Vagina (tissue), 2 donors: ENCODE data around the gene DNAH2. TPM values are rescaled to one million over a fixed set of nuclear protein-coding genes. Genes with fewer than 3 reads are reported as not detected.

Experiments
- DNase-seq, 2 donors: peaks; one replicate each; pipeline ENCODE4 v3.0.0-alpha.2; 2017; ENCODE audit errors: extremely low spot score in 2 of 2
- H3K27ac ChIP-seq: fragments of 200-600 bp; sonication (generic); one replicate; pipeline ENCODE4 v1.5.1; 2019
- H3K27me3 ChIP-seq: fragments of 200-600 bp; sonication (generic); one replicate; pipeline ENCODE4 v1.5.1; 2019
- H3K36me3 ChIP-seq, 2 donors: fragments of 200-600 bp; sonication (generic); one replicate each; pipeline ENCODE4 v1.5.1; 2017 to 2019
- H3K4me1 ChIP-seq: fragments of 200-600 bp; sonication (generic); one replicate; pipeline ENCODE4 v1.5.1; 2019
- H3K4me3 ChIP-seq, 2 donors: fragments of 200-600 bp; sonication (generic); 1 replicate in 1 of 2; 2 replicates in 1 of 2; pipeline ENCODE4 v1.5.1; 2016 to 2019
- H3K9me3 ChIP-seq: fragments of 200-600 bp; sonication (generic); one replicate; pipeline ENCODE4 v1.5.1; 2019
- POLR2A ChIP-seq, 2 donors: fragments of 450-650 bp; IDR thresholded peaks; one replicate each; pipeline ENCODE4 v1.6.1; 2017; ENCODE audit warnings: antibody characterized with exemption in 2 of 2, mild to moderate bottlenecking in 2 of 2, moderate library complexity in 2 of 2
- POLR2AphosphoS5 ChIP-seq, 2 donors: sonication (generic); formaldehyde crosslinking; IDR thresholded peaks; one replicate each; pipeline ENCODE4 v1.9.0; 2017; ENCODE audit warnings: antibody characterized with exemption in 2 of 2, mild to moderate bottlenecking in 2 of 2, low read depth in 1 of 2; ENCODE audit not compliant: insufficient read depth in 1 of 2
- intact Hi-C: fragments of 100-400 bp; cut with DNase I; formaldehyde crosslinking; loops from one replicate; pipeline ENCODE4 v1.15.1; 2023
- total RNA-seq: library from RNA; depleted of rRNA; stranded (reverse); fragments of >200 nt; gene quantifications from one replicate; pipeline ENCODE4 v1.2.3, GENCODE V29; 2016
- TF ChIP-seq, protein P1 (sequence below), 3 experiments: fragments of 450-650 bp in 2 of 3; fragments of 200-600 bp in 1 of 3; sonication (generic) in 1 of 3; IDR thresholded peaks; one replicate each; pipeline ENCODE4 v1.5.1; 2017 to 2019; ENCODE audit warnings: antibody characterized with exemption in 3 of 3, mild to moderate bottlenecking in 2 of 3, moderate library complexity in 2 of 3

Gene DNAH2
- total RNA-seq, 1 donor from 2014 or later: 0.49 TPM

DNA sequence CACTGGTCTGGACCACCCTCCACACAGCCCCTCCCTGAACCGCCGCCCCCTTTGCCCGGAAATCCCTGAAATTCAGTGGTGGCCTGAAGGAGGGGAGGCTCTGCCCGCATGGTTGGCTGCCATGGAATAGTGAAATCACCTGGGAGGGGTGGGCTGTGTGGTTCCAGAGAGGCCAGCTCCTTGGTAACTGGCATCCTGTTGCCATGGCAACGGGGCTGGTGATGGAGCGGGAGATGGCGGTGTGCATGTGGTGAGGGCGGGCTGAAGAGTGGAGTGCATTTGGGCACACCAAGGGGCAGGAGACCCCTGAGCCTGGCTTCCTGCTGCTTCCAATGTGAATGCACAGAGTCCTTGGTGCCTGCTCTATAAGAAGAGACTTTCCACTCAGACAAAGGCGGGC lies 10.1 kb upstream of the DNAH2 start:
- DNase-seq: no peak
- H3K27me3 ChIP-seq: peaks cover 6% of the 10 kb centered on the region
- H3K9me3 ChIP-seq: no peaks in the 10 kb centered on the region
- peaks cover 0 to 2% of the 10 kb centered on the region in 2 donors for H3K36me3 ChIP-seq
- no peak overlapping the region for H3K27ac ChIP-seq
- H3K4me1 ChIP-seq: peaks cover 24% of the 10 kb centered on the region
- intact Hi-C loops: no loop called here
- TF ChIP-seq POLR2A (IDR thresholded peaks at IDR 0.05): no peak
- TF ChIP-seq, protein P1, sequence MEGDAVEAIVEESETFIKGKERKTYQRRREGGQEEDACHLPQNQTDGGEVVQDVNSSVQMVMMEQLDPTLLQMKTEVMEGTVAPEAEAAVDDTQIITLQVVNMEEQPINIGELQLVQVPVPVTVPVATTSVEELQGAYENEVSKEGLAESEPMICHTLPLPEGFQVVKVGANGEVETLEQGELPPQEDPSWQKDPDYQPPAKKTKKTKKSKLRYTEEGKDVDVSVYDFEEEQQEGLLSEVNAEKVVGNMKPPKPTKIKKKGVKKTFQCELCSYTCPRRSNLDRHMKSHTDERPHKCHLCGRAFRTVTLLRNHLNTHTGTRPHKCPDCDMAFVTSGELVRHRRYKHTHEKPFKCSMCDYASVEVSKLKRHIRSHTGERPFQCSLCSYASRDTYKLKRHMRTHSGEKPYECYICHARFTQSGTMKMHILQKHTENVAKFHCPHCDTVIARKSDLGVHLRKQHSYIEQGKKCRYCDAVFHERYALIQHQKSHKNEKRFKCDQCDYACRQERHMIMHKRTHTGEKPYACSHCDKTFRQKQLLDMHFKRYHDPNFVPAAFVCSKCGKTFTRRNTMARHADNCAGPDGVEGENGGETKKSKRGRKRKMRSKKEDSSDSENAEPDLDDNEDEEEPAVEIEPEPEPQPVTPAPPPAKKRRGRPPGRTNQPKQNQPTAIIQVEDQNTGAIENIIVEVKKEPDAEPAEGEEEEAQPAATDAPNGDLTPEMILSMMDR (IDR thresholded peaks at IDR 0.05): no peak
- H3K4me3 ChIP-seq: no peak overlapping the region

DNA sequence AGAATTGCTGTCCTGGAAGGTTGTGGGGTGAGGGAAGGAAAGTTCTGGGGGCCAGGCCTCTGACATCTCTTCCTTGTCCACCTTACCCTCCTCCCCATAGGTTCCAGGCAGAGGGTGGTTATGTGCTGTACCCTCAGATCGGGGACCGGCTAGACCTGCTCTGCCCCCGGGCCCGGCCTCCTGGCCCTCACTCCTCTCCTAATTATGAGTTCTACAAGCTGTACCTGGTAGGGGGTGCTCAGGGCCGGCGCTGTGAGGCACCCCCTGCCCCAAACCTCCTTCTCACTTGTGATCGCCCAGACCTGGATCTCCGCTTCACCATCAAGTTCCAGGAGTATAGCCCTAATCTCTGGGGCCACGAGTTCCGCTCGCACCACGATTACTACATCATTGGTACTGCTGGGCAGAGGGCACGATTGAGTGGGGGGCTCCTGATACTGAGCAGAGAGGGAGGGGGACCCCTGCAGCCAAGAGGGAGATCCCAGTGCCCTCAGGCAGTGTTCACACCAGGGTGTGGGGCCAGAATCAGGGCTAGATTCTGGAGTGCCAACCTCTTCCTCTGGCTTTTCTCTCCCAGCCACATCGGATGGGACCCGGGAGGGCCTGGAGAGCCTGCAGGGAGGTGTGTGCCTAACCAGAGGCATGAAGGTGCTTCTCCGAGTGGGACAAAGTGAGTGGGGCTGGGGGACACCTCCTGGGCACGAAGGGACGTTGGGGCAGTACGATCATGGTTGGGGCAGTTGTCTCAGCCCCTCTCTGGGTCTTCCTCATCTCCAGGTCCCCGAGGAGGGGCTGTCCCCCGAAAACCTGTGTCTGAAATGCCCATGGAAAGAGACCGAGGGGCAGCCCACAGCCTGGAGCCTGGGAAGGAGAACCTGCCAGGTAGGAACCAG lies 9.4 kb upstream of the DNAH2 start:
- H3K4me3 ChIP-seq: no peak overlapping the region
- no peaks in the 10 kb centered on the region for H3K9me3 ChIP-seq
- TF ChIP-seq, protein P1 (IDR thresholded peaks at IDR 0.05): no peak
- TF ChIP-seq POLR2A (IDR thresholded peaks at IDR 0.05) (no peak), POLR2AphosphoS5 (IDR thresholded peaks at IDR 0.05; ENCODE audit: insufficient read depth in 1 of 2, low read depth in 1 of 2) (no peak)
- H3K27me3 ChIP-seq: peaks cover 6% of the 10 kb centered on the region
- no peaks in the 10 kb centered on the region for H3K36me3 ChIP-seq
- intact Hi-C loops: no loop called here
- no peak overlapping the region for H3K27ac ChIP-seq
- peaks cover 24% of the 10 kb centered on the region for H3K4me1 ChIP-seq
- no peak for DNase-seq

DNA sequence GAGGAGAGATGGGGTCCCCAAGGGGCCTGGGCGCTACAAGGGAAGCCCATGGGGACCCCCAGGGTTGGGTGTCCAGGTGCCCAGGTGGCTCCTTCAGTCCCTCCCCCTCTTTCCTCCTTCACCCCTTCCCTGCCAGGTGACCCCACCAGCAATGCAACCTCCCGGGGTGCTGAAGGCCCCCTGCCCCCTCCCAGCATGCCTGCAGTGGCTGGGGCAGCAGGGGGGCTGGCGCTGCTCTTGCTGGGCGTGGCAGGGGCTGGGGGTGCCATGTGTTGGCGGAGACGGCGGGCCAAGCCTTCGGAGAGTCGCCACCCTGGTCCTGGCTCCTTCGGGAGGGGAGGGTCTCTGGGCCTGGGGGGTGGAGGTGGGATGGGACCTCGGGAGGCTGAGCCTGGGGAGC lies 8.5 kb upstream of the DNAH2 start:
- no peak overlapping the region for H3K27ac ChIP-seq
- H3K4me1 ChIP-seq: peaks cover 19% of the 10 kb centered on the region
- no peak overlapping the region for H3K4me3 ChIP-seq
- H3K27me3 ChIP-seq: peaks cover 6% of the 10 kb centered on the region
- intact Hi-C loops: no loop called here
- DNase-seq: no peak
- TF ChIP-seq POLR2A (IDR thresholded peaks at IDR 0.05) (no peak), POLR2AphosphoS5 (IDR thresholded peaks at IDR 0.05; ENCODE audit: insufficient read depth in 1 of 2, low read depth in 1 of 2) (no peak)
- TF ChIP-seq, protein P1 (IDR thresholded peaks at IDR 0.05): no peak
- no peaks in the 10 kb centered on the region for H3K36me3 ChIP-seq
- H3K9me3 ChIP-seq: no peaks in the 10 kb centered on the region

DNA sequence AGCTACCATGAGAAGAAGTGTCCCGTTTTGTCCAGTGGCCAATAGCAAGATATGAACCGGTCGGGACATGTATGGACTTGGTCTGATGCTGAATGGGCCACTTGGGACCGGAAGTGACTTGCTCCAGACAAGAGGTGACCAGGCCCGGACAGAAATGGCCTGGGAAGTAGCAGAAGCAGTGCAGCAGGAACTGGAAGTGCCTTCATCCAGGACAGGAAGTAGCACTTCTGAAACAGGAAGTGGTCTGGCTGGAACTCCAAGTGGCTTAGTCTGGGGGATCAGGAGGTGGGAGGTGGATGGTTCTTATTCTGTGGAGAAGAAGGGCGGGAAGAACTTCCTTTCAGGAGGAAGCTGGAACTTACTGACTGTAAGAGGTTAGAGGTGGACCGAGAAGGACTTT lies 7.2 kb upstream of the DNAH2 start:
- intact Hi-C loops: no loop called here
- no peaks in the 10 kb centered on the region for H3K9me3 ChIP-seq
- peaks cover 6% of the 10 kb centered on the region for H3K4me1 ChIP-seq
- TF ChIP-seq, protein P1 (IDR thresholded peaks at IDR 0.05): no peak
- TF ChIP-seq POLR2A (IDR thresholded peaks at IDR 0.05): no peak
- no peak for TF ChIP-seq POLR2AphosphoS5 (IDR thresholded peaks at IDR 0.05; ENCODE audit: insufficient read depth in 1 of 2, low read depth in 1 of 2)
- H3K4me3 ChIP-seq: no peak overlapping the region
- H3K27ac ChIP-seq: no peak overlapping the region
- H3K36me3 ChIP-seq: no peaks in the 10 kb centered on the region
- H3K27me3 ChIP-seq: peaks cover 3% of the 10 kb centered on the region
- DNase-seq: no peak

DNA sequence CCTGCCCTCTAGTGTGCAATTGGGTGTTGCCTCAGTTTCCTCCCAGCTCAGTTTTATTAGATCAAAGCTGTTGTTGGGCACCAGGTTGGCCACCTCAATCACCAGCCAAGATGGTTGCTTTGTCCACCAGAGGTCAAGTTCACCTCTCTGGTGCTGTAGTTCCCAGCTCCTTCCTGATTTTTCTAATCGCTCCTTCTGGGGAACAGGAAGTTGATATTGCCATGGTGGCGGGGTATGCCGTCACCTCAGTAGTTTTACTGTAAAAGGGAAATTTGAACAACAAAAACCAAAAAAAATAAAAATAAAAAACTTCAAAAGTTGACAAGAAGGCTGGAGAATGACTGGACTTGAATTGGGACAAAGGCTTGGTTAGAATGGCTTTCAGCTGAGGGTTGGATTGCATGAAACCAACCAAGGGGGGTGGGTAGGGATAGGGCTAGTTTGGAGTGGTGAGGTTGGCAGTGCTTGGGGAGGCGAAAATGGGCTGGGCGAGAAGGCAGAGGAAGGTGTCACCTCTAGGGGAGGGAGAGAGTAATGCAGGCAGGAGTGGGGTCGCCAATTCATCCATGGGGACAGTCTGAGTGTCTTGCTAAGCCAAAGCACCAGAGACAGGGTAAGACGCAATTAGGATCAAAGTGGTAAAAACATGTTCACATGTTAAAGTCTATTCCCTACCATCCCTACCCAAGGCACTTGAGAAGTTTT lies 6.3 kb upstream of the DNAH2 start:
- peaks cover 3% of the 10 kb centered on the region for H3K4me1 ChIP-seq
- no peaks in the 10 kb centered on the region for H3K27me3 ChIP-seq
- DNase-seq: no peak
- no peaks in the 10 kb centered on the region for H3K36me3 ChIP-seq
- no peak overlapping the region for H3K4me3 ChIP-seq
- intact Hi-C loops: no loop called here
- TF ChIP-seq POLR2A (IDR thresholded peaks at IDR 0.05) (no peak), POLR2AphosphoS5 (IDR thresholded peaks at IDR 0.05; ENCODE audit: insufficient read depth in 1 of 2, low read depth in 1 of 2) (no peak)
- TF ChIP-seq, protein P1 (IDR thresholded peaks at IDR 0.05): no peak
- no peaks in the 10 kb centered on the region for H3K9me3 ChIP-seq
- H3K27ac ChIP-seq: no peak overlapping the region
